ENCODE data around the gene GBX1.

GBX1 gene

GRCh38 chr7:151124481-151124880 lies 43.0 kb downstream of the GBX1 start:
- TF ChIP-seq CTCF (IDR thresholded peaks at IDR 0.05; ENCODE audit: control insufficient read depth, extremely low read depth, insufficient read depth): no peak
- no peak overlapping the region for H3K4me3 ChIP-seq (ENCODE audit: low read depth, low read length)
- DNase-seq (ENCODE audit: low read depth): no peak

- H3K4me3 ChIP-seq (ENCODE audit: low read depth, low read length): no peak overlapping the region
- TF ChIP-seq CTCF (IDR thresholded peaks at IDR 0.05; ENCODE audit: control insufficient read depth, extremely low read depth, insufficient read depth): peak; percentile 100
Measured at GRCh38 chr7:151123822-151124464, 43.6 kb downstream of the GBX1 start.

GRCh38 chr7:151123158-151123821 lies 44.2 kb downstream of the GBX1 start:
- TF ChIP-seq CTCF (IDR thresholded peaks at IDR 0.05; ENCODE audit: control insufficient read depth, extremely low read depth, insufficient read depth): no peak
- H3K4me3 ChIP-seq (ENCODE audit: low read depth, low read length): no peak overlapping the region
- DNase-seq (ENCODE audit: low read depth): no peak

More at GRCh38 chr7:151123822-151124464, 43.6 kb downstream of the GBX1 start:
- DNase-seq (ENCODE audit: low read depth): peak; percentile 61

DNA sequence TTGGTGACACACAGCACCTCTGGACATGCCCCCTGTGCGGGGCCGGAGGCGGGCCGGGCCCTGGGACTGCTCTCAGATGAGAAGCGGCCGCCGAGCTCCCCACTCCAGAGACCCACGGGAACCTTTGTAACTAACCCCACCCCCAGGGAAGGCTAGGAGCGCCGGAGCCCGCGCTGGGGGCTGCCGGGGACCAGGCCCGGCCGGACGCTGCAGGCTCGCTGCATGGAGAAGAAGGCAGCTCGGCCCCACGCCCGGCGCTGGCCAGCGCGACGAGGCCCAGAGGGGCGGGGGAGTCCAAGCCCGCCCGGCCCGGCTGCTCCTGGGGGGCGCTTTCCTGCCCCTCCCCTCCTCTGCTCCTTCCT lies 44.7 kb downstream of the GBX1 start:
- TF ChIP-seq CTCF (IDR thresholded peaks at IDR 0.05; ENCODE audit: control insufficient read depth, extremely low read depth, insufficient read depth): no peak
- no peak overlapping the region for H3K4me3 ChIP-seq (ENCODE audit: low read depth, low read length)
- no peak for DNase-seq (ENCODE audit: low read depth)

DNA sequence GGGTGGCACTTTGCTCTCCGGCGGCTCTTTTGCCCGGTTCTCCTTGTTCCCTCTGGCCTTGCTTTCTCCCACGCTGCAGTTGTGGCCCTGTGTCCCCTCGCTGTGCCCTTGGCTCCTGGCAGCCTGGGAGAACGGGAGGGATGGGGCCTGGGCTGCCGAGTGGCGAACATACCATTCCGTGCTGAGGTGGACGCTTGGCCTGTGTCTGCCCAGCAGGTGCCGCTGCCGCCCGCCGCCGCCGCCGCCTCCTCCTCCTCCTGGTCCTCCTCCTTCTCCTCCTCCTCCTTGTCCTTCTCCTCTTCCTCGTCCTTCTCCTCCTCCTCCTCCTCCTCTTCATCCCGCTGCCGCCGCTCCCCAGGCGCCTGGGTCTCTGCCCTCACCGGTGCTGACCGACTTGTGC lies 45.2 kb downstream of the GBX1 start:
- no peak for DNase-seq (ENCODE audit: low read depth)
- no peak overlapping the region for H3K4me3 ChIP-seq (ENCODE audit: low read depth, low read length)
- 0 out of 2 replicates have a peak, but pooled peaks have one; percentile 4 for TF ChIP-seq CTCF (IDR thresholded peaks at IDR 0.05; ENCODE audit: control insufficient read depth, extremely low read depth, insufficient read depth)

- DNase-seq (ENCODE audit: low read depth): no peak
- H3K4me3 ChIP-seq (ENCODE audit: low read depth, low read length): no peak overlapping the region
- TF ChIP-seq CTCF (IDR thresholded peaks at IDR 0.05; ENCODE audit: control insufficient read depth, extremely low read depth, insufficient read depth): no peak
Measured at GRCh38 chr7:151121380-151122170, 45.9 kb downstream of the GBX1 start.

Measured in LNCaP clone FGC (cell line).